Measurements from ENCODE around the gene MGAT3.
A peak's percentile ranks its signal among the peaks of the same experiment; 100 is the strongest.

DNA sequence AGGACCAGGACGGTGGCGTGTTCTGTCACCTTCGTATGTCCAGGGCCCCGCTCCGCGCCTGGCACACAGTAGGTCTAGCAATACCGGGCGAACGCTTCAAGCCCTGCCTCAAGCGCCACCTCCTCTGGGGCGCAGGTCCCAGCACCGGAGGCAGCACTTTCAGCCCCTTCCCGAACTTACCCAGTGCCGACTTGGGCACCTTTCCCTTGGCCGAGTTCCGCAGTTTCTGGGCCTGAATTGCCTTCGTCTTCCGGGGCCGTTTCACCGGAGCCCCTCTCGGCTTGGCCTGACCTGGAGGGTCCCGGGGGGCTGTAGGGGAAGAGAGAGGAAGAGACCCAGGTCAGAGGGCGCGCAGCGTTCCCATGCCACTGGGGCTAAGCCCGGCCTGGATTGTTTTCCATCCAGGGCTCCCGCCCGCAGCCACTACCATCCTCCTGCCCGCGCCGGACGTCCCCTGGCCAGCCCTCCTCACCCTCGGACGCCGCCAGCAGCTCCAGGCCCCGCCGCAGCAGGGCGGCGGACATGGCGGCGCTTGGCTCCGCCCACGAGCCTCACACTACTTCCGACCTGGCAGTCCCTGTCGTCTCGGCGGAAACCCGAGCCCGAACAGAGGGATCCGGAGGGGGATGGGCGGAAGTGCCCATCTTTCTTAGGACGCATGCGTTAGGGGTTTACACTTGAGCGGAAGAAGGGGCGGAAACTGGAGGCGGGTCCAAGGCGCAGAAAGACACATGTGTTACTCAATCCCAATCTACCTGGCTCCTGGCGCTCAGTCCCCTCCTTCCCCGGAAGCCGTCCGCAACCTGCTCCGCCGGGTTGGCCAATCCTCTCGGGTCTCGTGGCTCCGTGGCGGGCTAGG is 75.6 kb downstream of the MGAT3 start, which contains the start of gene RPS19BP1:
- peak in 1 of 6 experiments; percentile 17 for TF ChIP-seq CTCF (IDR thresholded peaks at IDR 0.05)
- TF ChIP-seq POLR2A (IDR thresholded peaks at IDR 0.05), result peak in 3 of 4 donors; percentile 22 to 90 (median 62)
